Mucosa of rectum (tissue), 2 donors: ENCODE measurements around the gene RPLP1.

Experiments used
- H3K27ac ChIP-seq, 2 donors: one replicate each; pipeline ENCODE4 v1.7.0; 2013; ENCODE audit warnings: inconsistent platforms in 2 of 2, low read depth in 2 of 2, low read length in 2 of 2
- H3K27me3 ChIP-seq, 2 donors: one replicate each; pipeline ENCODE4 v1.7.0; 2013; ENCODE audit warnings: low read length in 2 of 2; ENCODE audit not compliant: control insufficient read depth in 2 of 2, insufficient read depth in 2 of 2
- H3K36me3 ChIP-seq, 2 donors: one replicate each; pipeline ENCODE4 v1.7.0; 2013; ENCODE audit warnings: low read length in 2 of 2; ENCODE audit not compliant: control insufficient read depth in 2 of 2, insufficient read depth in 2 of 2
- H3K4me1 ChIP-seq, 2 donors: one replicate each; pipeline ENCODE4 v1.7.0; 2013; ENCODE audit warnings: low read length in 2 of 2, mild to moderate bottlenecking in 1 of 2; ENCODE audit not compliant: control insufficient read depth in 2 of 2, insufficient read depth in 2 of 2
- H3K4me3 ChIP-seq, 2 donors: one replicate each; pipeline ENCODE4 v1.7.0; 2013; ENCODE audit warnings: low read length in 2 of 2
- H3K9ac ChIP-seq, 2 donors: one replicate each; pipeline ENCODE4 v1.7.0; 2013; ENCODE audit warnings: low read length in 2 of 2, low read depth in 1 of 2, mild to moderate bottlenecking in 1 of 2
- H3K9me3 ChIP-seq, 2 donors: one replicate each; pipeline ENCODE4 v1.7.0; 2013; ENCODE audit warnings: low read length in 2 of 2; ENCODE audit not compliant: control insufficient read depth in 2 of 2
- donor health status: healthy.
- donor health status: Normal muscosa, but diverticular disease.

RPLP1 gene

DNA sequence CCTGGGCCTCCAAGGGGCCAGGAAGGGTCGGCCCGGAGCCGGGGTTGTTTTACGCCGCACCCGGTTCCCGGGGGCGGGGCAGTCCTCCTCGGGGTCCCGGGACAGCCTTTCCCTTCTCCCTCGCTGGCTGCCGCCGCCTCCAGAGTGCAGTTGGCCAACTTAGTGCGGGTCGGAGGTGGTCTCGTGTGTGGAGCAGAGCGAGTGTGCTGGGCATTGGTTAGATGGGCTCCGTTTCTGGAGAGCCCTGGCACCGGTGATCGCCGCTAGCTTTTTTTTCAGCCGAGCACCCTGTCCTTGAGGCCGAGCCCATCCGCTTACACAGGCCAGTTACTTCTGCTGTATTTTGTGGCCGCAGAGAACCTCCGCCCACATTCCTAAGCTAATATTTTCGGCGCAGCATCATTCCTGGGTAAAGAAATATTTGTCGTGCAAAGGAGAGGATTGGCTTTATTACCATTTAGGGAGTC, 37.9 kb upstream of the RPLP1 start:
- no peaks in the 10 kb centered on the region for H3K27me3 ChIP-seq

DNA sequence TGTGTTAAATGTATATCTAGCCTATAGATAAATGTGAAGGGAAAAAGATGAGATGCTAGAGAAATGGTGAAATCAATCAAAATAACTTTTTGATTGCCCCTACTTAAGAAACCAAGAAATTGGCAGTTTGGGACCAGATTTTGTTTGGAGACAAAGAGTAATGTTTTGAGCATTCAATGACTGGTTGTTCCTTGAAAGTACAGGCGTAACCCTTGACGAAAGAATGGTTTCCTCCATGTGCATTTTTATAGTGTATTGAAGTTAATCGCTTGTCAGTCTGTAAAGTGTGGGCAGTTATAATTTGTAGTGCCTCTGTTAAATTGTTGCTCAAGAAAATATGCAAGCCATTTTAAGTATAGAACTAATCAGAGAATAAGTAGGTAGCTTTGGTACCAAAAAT, 37.2 kb upstream of the RPLP1 start:
- Histone ChIP-seq H3K9ac (no peak overlapping the region), H3K27ac (no peak overlapping the region), H3K27me3 (no peaks in the 10 kb centered on the region), H3K36me3 (peaks cover 0 to 4% of the 10 kb centered on the region in 2 donors), H3K4me3 (peak overlapping the region in 1 of 2 donors; percentile 75), H3K4me1 (peaks cover 6 to 7% of the 10 kb centered on the region in 2 donors), H3K9me3 (no peaks in the 10 kb centered on the region)

More for the DNA sequence above, 37.9 kb upstream of the RPLP1 start:
- Histone ChIP-seq H3K9me3 (no peaks in the 10 kb centered on the region), H3K36me3 (peaks cover 0 to 4% of the 10 kb centered on the region in 2 donors), H3K9ac (peak overlapping the region in 1 of 2 donors; percentile 61), H3K4me3 (peak overlapping the region; percentile 69 to 75), H3K27ac (peak overlapping the region in 1 of 2 donors; percentile 17), H3K4me1 (peaks cover 6 to 7% of the 10 kb centered on the region in 2 donors)

DNA sequence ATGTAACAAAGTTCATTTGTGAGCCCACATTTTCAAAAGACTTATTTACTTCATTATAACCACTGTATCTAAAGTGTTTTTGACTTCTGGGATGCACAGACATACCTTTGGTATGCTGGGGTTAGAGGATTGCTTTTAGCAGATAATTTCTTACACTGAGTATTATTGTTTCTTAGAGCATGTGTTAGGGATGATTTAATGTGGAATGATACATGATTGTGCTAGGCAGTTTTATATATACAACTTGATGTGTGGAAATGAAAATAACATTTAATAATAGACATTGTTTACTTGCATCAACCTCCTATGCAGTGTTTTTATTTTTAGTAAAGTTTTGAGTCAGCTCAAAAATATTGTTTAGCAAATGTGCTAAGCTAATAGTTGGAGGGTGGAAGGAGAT, 35.0 kb upstream of the RPLP1 start:
- H3K27me3 ChIP-seq, result no peaks in the 10 kb centered on the region
- H3K9me3 ChIP-seq, result no peaks in the 10 kb centered on the region
- no peak overlapping the region for H3K9ac ChIP-seq
- peaks cover 6 to 7% of the 10 kb centered on the region in 2 donors for H3K4me1 ChIP-seq
- H3K36me3 ChIP-seq, result peaks cover 0 to 8% of the 10 kb centered on the region in 2 donors
- no peak overlapping the region for H3K27ac ChIP-seq
- no peak overlapping the region for H3K4me3 ChIP-seq

DNA sequence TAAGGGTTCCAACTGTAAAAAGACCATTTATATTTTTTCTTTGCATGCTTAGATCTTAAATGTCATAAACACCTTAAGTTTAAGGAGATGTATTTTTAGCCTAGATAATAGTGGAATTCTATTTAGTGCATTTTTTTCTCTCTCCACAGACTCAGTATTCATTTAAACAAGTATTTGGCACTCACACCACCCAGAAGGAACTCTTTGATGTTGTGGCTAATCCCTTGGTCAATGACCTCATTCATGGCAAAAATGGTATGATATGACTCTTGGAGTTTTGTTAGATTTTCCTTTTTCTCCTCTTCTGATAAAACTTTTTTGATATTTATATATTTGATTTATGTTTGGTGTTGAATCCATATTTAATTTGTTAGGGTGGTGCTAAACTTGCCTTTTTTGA, 31.1 kb upstream of the RPLP1 start:
- Histone ChIP-seq H3K4me3 (no peak overlapping the region), H3K27ac (no peak overlapping the region), H3K9ac (no peak overlapping the region), H3K9me3 (no peaks in the 10 kb centered on the region), H3K4me1 (no peaks in the 10 kb centered on the region), H3K27me3 (no peaks in the 10 kb centered on the region), H3K36me3 (peaks cover 7 to 18% of the 10 kb centered on the region in 2 donors)

DNA sequence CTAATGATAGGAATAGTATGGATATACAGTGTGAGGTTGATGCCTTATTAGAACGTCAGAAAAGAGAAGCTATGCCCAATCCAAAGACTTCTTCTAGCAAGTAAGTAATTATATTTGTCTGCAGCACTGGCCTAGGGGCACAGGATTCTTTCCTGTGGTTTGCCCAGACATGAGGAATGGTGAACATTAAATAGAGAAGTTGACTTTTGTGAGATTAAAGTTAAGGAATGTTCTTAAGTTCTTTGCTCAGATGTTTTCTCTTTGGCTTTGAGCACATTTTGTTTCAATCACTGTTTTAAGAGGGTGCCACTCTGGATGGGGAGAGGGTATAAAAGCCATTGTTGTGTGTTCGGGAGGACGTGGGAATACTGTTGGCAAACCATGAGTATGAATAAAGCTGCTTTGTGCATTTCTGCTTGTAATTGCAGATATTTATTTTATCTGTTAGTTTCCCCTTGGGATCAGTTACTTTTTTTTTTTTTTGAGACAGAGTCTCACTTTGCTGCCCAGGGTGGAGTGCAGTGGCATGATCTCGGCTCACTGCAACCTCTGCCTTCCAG, 30.2 kb upstream of the RPLP1 start:
- H3K4me3 ChIP-seq, result no peak overlapping the region
- H3K36me3 ChIP-seq, result peaks cover 7 to 19% of the 10 kb centered on the region in 2 donors
- no peak overlapping the region for H3K9ac ChIP-seq
- no peak overlapping the region for H3K27ac ChIP-seq
- no peaks in the 10 kb centered on the region for H3K27me3 ChIP-seq
- no peaks in the 10 kb centered on the region for H3K9me3 ChIP-seq
- no peaks in the 10 kb centered on the region for H3K4me1 ChIP-seq

DNA sequence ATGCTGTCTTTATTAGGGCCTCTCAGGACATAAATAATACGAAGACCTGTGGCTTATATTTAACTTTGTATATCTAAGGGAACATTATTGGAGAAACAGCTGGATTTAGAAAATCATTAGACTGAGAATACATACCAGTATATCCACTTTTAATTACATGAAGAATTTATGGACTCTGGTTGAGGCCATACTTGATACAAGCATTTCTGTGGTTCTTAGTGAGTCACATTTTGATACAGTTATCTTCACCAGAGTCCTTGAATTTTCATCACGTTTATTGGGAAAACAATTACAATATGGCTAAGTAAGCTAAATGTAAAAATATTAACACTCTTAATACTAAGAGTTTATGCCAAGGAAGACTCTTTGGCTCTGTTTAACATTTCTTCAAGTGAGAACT, 28.6 kb upstream of the RPLP1 start:
- no peaks in the 10 kb centered on the region for H3K9me3 ChIP-seq
- no peak overlapping the region for H3K4me3 ChIP-seq
- H3K4me1 ChIP-seq, result no peaks in the 10 kb centered on the region
- H3K27me3 ChIP-seq, result no peaks in the 10 kb centered on the region
- peaks cover 7 to 19% of the 10 kb centered on the region in 2 donors for H3K36me3 ChIP-seq
- H3K9ac ChIP-seq, result no peak overlapping the region
- no peak overlapping the region for H3K27ac ChIP-seq

DNA sequence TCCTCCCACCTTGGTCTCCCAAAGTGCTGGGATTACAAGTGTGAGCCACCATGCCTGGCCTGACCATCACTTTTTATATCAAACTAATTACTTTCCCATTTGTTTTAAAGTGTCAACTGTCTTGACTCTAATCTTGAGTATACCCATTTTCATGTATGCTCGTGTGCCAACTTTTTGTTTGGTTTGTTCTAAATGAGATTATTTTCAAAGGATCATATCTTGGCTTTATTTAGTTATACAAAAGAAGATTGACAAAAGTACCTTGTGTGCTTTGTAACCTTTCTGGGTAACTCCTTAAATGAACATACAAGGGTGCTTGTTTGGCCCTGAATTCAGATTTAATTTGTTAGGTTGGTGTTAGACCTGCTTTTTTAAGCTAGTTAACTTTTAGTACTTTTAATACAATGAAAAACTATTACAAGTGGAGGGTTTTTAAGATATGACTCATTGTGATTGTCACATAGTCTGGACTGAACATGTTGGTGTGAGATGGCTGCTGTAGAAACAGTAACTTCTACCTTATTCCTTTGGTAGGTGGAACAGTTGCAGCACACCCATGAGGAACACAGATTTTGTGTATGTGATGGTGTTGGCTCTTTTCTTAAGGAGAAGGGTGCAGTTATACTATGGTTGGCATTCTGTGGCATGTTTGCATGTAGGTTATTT, 27.7 kb upstream of the RPLP1 start:
- Histone ChIP-seq H3K4me1 (no peaks in the 10 kb centered on the region), H3K4me3 (no peak overlapping the region), H3K27me3 (no peaks in the 10 kb centered on the region), H3K9ac (no peak overlapping the region), H3K9me3 (no peaks in the 10 kb centered on the region), H3K27ac (no peak overlapping the region), H3K36me3 (peaks cover 7 to 15% of the 10 kb centered on the region in 2 donors)

DNA sequence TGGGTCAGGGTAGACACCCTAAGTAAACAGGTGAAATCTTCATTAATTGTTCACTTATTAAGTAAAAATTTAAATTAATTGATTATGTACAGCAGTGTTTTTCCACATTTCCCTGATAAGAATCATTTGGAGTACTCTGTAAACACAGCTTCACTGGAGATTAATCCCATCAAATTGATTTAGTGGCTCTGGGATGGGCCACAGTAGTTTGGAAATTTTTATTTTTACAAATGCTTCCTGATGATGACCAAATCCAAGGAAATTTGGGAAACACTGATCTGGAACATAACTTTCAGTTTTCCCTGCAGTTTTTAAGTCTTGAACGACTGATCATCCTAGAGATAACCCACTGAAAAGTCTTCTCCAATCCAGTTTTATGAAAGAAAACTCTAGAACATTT, 18.8 kb upstream of the RPLP1 start:
- no peak overlapping the region for H3K4me3 ChIP-seq
- H3K4me1 ChIP-seq, result no peaks in the 10 kb centered on the region
- no peaks in the 10 kb centered on the region for H3K9me3 ChIP-seq
- peaks cover 0 to 5% of the 10 kb centered on the region in 2 donors for H3K36me3 ChIP-seq
- no peak overlapping the region for H3K9ac ChIP-seq
- H3K27me3 ChIP-seq, result no peaks in the 10 kb centered on the region
- no peak overlapping the region for H3K27ac ChIP-seq

DNA sequence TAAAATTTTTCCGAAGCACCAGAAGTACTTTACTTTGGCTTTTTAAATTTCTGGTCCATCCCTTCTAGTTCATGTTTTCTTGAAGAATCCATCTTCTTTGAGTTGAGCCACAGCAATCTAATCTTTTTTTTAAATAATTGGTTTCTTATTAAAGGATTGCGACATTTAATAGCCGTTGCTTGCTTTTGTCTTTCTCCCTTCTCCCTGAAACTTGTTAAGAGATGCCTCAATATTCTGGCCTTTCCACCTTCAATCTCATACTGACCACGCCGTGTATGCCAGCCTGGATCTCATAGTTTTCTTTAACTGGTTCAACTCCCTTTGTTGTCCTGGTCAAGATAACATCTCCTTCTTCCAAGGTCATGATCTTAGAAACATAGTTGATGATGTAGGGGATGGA, 18.4 kb upstream of the RPLP1 start:
- H3K9me3 ChIP-seq, result no peaks in the 10 kb centered on the region
- H3K9ac ChIP-seq, result no peak overlapping the region
- no peaks in the 10 kb centered on the region for H3K4me1 ChIP-seq
- no peak overlapping the region for H3K27ac ChIP-seq
- H3K36me3 ChIP-seq, result peaks cover 0 to 5% of the 10 kb centered on the region in 2 donors
- no peak overlapping the region for H3K4me3 ChIP-seq
- no peaks in the 10 kb centered on the region for H3K27me3 ChIP-seq

DNA sequence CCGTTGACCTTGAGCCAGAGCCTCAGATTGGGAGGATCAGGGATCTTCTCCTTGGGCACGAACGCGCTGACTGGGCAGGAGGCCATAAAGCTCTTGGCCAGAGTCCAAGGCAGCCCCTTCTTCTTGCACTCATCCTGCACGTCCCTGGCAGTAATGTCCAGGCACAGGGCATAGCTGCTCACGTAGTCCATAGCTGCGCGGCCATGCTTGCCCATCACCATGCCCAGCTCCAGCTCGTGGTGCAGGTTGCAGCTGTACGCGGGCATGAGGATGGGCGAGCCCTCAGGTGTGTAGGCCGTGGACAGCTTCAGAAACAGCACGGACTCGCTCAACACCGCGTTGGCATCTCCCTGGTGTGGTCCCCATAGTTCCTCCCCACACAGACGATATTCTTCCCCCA, 17.9 kb upstream of the RPLP1 start:
- Histone ChIP-seq H3K36me3 (peaks cover 0 to 5% of the 10 kb centered on the region in 2 donors), H3K27me3 (no peaks in the 10 kb centered on the region), H3K4me1 (no peaks in the 10 kb centered on the region), H3K4me3 (no peak overlapping the region), H3K27ac (no peak overlapping the region), H3K9ac (no peak overlapping the region), H3K9me3 (no peaks in the 10 kb centered on the region)
